Neural cell (in vitro differentiated cells): ENCODE measurements around the gene NOC4L. TPM values are rescaled to one million over a fixed set of nuclear protein-coding genes. Genes with fewer than 3 reads are reported as not detected.

Experiments
- H2AFZ ChIP-seq: fragments of 200-600, 300-800 bp; sonication (generic), shearing (Covaris generic); 2 replicates; pipeline ENCODE4 v1.6.0; 2014; ENCODE audit warnings: low read depth, mild to moderate bottlenecking, antibody characterized with exemption, low read length, moderate library complexity
- H3F3A ChIP-seq: fragments of 200-600 bp; shearing (Covaris generic); 2 replicates; pipeline ENCODE4 v1.6.1; 2016; ENCODE audit warnings: mild to moderate bottlenecking, moderate library complexity, mixed read lengths, antibody characterized with exemption, low read length; ENCODE audit not compliant: insufficient read depth, poor library complexity, severe bottlenecking
- H3K27ac ChIP-seq: fragments of 200-600, 300-800 bp; sonication (generic), shearing (Covaris generic); 2 replicates; pipeline ENCODE4 v1.5.1; 2014; ENCODE audit warnings: mild to moderate bottlenecking, low read length, moderate library complexity
- H3K27me3 ChIP-seq: fragments of 300-800, 200-600 bp; sonication (generic), shearing (Covaris generic); 2 replicates; pipeline ENCODE4 v1.6.0; 2014; ENCODE audit warnings: mild to moderate bottlenecking, low read depth, low read length, moderate library complexity; ENCODE audit not compliant: insufficient read depth
- H3K36me3 ChIP-seq: fragments of 300-800, 200-600 bp; sonication (generic), shearing (Covaris generic); 2 replicates; pipeline ENCODE4 v1.5.1; 2014; ENCODE audit warnings: mild to moderate bottlenecking, antibody characterized with exemption, low read length, moderate library complexity; ENCODE audit not compliant: insufficient read depth
- H3K4me2 ChIP-seq: fragments of 300-800, 200-600 bp; sonication (generic), shearing (Covaris generic); 2 replicates; pipeline ENCODE4 v1.6.0; 2014; ENCODE audit warnings: mild to moderate bottlenecking, low read length
- H3K4me3 ChIP-seq: fragments of 300-800, 200-600 bp; sonication (generic), shearing (Covaris generic); 2 replicates; pipeline ENCODE4 v1.5.1; 2014; ENCODE audit warnings: mild to moderate bottlenecking, low read length, moderate library complexity
- H3K79me2 ChIP-seq: fragments of 200-600 bp; shearing (Covaris generic); replicated peaks from 2 replicates; pipeline ENCODE4 v1.6.0; 2014; ENCODE audit warnings: mild to moderate bottlenecking, low read length, moderate library complexity; ENCODE audit not compliant: insufficient read depth
- H3K9ac ChIP-seq: fragments of 300-800, 200-600 bp; sonication (generic), shearing (Covaris generic); 2 replicates; pipeline ENCODE4 v1.6.1; 2016; ENCODE audit warnings: mild to moderate bottlenecking, low read length, mixed read lengths
- H3K9me2 ChIP-seq: fragments of 200-600 bp; shearing (Covaris generic); 2 replicates; pipeline ENCODE4 v1.6.1; 2016; ENCODE audit warnings: mild to moderate bottlenecking, low read length, mixed read lengths; ENCODE audit not compliant: insufficient read depth
- H3K9me3 ChIP-seq: fragments of 200-600, 300-800 bp; sonication (generic), shearing (Covaris generic); 2 replicates; pipeline ENCODE4 v1.6.1; 2016; ENCODE audit warnings: mild to moderate bottlenecking, mixed run types, low read length, moderate library complexity, mixed read lengths
- H4K20me1 ChIP-seq: fragments of 200-600 bp; shearing (Covaris generic); 2 replicates; pipeline ENCODE4 v1.6.1; 2016; ENCODE audit warnings: mild to moderate bottlenecking, mixed run types; ENCODE audit not compliant: insufficient read depth
- CTCF ChIP-seq: fragments of 450-650 bp; IDR thresholded peaks from 2 replicates; pipeline ENCODE4 v1.5.1; 2014; ENCODE audit warnings: antibody characterized with exemption, mild to moderate bottlenecking, moderate library complexity; ENCODE audit not compliant: poor library complexity, severe bottlenecking
- EP300 ChIP-seq: fragments of 450-650 bp; conservative IDR thresholded peaks from 2 replicates; pipeline ENCODE4 v1.6.1; 2014; ENCODE audit warnings: antibody characterized with exemption, mild to moderate bottlenecking, moderate library complexity; ENCODE audit not compliant: poor library complexity, severe bottlenecking
- EZH2 ChIP-seq: fragments of 200-600, 300-800 bp; shearing (Covaris generic), sonication (generic); IDR thresholded peaks from 2 replicates; pipeline ENCODE4 v1.6.1; 2014; ENCODE audit warnings: antibody characterized with exemption, low read length, borderline replicate concordance, mild to moderate bottlenecking; ENCODE audit not compliant: insufficient read depth, poor library complexity, severe bottlenecking
- MXI1 ChIP-seq: fragments of 450-650 bp; conservative IDR thresholded peaks from 2 replicates; pipeline ENCODE4 v1.6.1; 2014; ENCODE audit warnings: antibody characterized with exemption, mild to moderate bottlenecking; ENCODE audit not compliant: poor library complexity, severe bottlenecking
- POLR2AphosphoS5 ChIP-seq: IDR thresholded peaks from 2 replicates; pipeline ENCODE4 v1.6.1; 2012
- RAD21 ChIP-seq: fragments of 450-650 bp; conservative IDR thresholded peaks from 2 replicates; pipeline ENCODE4 v1.6.1; 2014; ENCODE audit warnings: antibody characterized with exemption, mild to moderate bottlenecking, moderate library complexity
- REST ChIP-seq: IDR thresholded peaks from 2 replicates; pipeline ENCODE4 v1.6.1; 2012; ENCODE audit warnings: borderline replicate concordance
- SMC3 ChIP-seq: fragments of 450-650 bp; conservative IDR thresholded peaks from 2 replicates; pipeline ENCODE4 v1.6.1; 2014; ENCODE audit warnings: antibody characterized with exemption, mild to moderate bottlenecking, moderate library complexity; ENCODE audit not compliant: poor library complexity
- TAF1 ChIP-seq: IDR thresholded peaks from 2 replicates; pipeline ENCODE4 v1.6.1; 2012; ENCODE audit warnings: low read depth
- polyA plus RNA-seq: library from polyadenylated mRNA; depleted of rRNA; stranded (reverse); fragments of >200 nt; gene quantifications from 2 replicates; pipeline ENCODE4 v1.2.3, GENCODE V29; 2014

NOC4L gene
- polyA plus RNA-seq, 1 donor from 2014 or later, result 26.9 TPM

GRCh38 chr12:132161796-132162507 lies 17.7 kb downstream of the NOC4L start:
- Histone ChIP-seq H2AFZ (no peak overlapping the region), H3K4me3 (no peak overlapping the region), H3K9me2 (no peaks in the 10 kb centered on the region), H3K27ac (no peak overlapping the region), H3K27me3 (no peaks in the 10 kb centered on the region), H3K79me2 (no peaks in the 10 kb centered on the region), H3F3A (no peaks in the 10 kb centered on the region), H3K36me3 (no peaks in the 10 kb centered on the region), H4K20me1 (no peaks in the 10 kb centered on the region), H3K9me3 (no peaks in the 10 kb centered on the region), H3K4me2 (no peak overlapping the region), H3K9ac (no peak overlapping the region)
- TF ChIP-seq POLR2AphosphoS5 (no peak), RAD21 (no peak), EZH2 (no peak), TAF1 (no peak), EP300 (no peak), MXI1 (no peak), SMC3 (no peak), REST (no peak), CTCF (no peak)

GRCh38 chr12:132162508-132163031 lies 18.3 kb downstream of the NOC4L start:
- H3K4me3 ChIP-seq, result no peak overlapping the region
- no peaks in the 10 kb centered on the region for H3K36me3 ChIP-seq
- TF ChIP-seq RAD21 (no peak), REST (no peak), EZH2 (no peak), TAF1 (no peak), SMC3 (no peak), CTCF (no peak), MXI1 (no peak)
- no peak overlapping the region for H3K9ac ChIP-seq
- no peaks in the 10 kb centered on the region for H3K79me2 ChIP-seq
- H3K4me2 ChIP-seq, result no peak overlapping the region
- H4K20me1 ChIP-seq, result no peaks in the 10 kb centered on the region
- H2AFZ ChIP-seq, result no peak overlapping the region
- H3K9me3 ChIP-seq, result no peaks in the 10 kb centered on the region
- no peaks in the 10 kb centered on the region for H3K9me2 ChIP-seq
- H3F3A ChIP-seq, result no peaks in the 10 kb centered on the region
- H3K27ac ChIP-seq, result no peak overlapping the region
- H3K27me3 ChIP-seq, result no peaks in the 10 kb centered on the region
